Measurements from ENCODE around the gene LRIT1.

The LRIT1 gene

DNA sequence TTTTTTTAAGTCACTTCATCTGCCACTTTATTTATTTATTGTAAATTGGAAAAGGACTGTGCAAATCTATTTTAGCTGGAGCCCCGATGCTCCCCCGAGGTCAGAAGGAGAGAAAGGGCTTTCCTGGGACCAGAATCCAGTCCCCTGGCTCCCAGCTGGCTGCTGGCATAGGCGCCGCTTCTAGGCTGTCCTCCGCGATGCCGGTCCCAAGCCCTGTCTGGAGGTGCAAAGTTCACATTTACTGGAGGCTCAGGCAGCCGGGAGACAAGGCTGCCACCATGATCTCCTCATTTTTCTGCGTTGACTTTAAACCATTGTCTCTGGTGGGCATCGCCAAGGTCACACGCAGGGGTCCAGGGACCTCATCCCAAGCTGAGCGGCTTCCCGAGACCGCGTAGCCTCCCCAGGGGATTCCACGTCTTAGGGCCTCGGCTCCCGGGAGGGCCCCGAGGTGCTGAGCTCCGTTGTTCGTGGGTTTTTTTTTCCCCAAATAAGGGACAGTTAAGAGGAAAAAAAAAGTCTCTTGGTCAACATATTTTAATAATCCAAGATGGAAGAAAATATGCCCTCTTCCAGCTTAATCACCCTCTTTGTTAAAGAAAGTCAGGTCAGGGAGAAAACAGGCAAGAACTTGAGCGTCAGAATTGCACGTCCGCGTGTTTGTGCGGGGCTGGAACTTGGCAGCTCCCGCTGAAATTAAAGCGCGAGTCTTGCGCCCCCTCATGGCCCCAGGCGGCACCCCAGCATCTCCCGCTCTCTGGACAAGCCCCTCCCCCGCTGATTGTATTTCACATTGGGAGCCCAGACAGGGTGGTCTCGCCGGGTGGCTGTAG lies 15.4 kb upstream of the LRIT1 start:
- DNase-seq (ENCODE audit: extremely low spot score, insufficient read length, low read depth) (no peak), FAIRE-seq (no peak)

DNA sequence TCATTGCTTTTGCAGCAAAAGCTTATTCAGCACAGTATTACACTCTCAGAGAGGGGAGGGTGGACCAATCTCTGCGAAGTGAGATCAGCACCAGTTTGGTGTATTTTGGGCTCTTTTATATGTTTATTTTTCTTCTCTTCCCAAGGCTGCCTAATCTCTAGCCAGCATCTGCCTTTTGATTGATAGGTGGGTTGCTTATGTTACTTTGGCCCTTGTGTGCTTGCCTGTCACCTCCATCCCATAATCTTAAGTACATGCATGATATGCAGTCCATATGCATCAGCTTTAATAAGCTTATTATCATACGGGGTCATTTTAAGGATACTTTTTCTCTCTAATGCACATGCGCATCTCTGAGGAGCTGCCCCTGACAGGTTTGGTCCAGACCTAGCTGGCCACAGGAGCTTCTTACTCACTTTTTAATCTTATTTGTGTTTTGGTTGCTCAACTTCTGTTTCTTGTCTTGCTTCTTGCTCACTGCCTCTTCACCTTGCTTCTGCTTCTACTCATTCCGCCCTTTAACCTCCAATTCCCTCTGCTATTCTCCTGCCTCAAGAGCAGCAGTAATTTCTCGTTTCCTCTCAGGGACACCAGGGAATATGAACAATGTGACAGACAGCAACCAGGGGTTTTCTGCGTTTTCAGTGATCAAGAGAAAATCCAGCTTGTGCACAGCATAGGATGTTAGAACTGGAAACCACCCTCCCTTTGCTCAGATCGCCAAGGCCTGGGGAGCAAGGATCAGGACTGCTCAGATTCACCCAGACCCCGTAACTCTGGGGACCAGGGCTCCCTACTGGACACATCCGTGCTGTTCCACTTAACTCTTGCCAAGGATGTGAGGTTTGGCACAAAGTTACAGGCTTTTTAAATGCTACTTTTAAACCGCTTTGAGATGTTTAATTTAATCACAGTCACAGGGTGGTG lies 13.5 kb upstream of the LRIT1 start:
- DNase-seq (ENCODE audit: extremely low spot score, insufficient read length, low read depth) (no peak), FAIRE-seq (no peak)

DNA sequence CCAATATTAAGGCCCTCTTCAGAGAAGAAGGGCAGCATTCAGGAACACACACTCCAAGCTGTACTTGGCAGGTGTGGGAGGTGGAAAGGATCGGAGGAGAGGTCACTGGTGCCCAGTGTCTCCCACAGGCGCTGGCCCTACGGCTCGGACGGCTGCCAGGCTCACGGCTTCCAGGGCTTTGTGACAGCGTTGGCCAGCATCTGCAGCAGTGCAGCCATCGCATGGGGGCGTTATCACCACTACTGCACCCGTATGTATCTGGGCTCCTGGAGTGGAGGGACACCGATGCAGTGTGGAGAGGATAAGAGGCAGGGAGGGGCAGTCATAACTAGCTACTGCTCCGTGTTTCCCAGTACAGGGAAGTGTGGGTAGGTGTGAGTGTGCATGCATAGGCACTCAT lies 7.4 kb upstream of the LRIT1 start:
- FAIRE-seq (no peak), DNase-seq (ENCODE audit: extremely low spot score, insufficient read length, low read depth) (no peak)

DNA sequence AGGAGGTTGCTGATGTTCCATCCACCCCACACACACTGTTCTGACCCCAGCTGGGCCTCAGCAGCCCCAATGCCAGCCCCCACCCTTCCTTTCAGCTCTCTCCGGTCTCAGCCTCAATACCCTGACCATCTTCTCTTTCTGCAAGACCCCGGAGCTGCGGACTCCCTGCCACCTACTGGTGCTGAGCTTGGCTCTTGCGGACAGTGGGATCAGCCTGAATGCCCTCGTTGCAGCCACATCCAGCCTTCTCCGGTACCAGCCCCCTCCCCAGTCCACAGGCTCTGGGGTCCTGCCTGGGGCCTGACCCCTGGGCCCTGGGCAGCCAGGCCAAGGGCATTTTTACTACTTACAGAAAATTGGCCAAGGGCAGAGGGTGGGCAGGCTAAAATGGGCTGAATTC lies 6.2 kb upstream of the LRIT1 start:
- FAIRE-seq = no peak
- no peak for DNase-seq (ENCODE audit: extremely low spot score, insufficient read length, low read depth)

DNA sequence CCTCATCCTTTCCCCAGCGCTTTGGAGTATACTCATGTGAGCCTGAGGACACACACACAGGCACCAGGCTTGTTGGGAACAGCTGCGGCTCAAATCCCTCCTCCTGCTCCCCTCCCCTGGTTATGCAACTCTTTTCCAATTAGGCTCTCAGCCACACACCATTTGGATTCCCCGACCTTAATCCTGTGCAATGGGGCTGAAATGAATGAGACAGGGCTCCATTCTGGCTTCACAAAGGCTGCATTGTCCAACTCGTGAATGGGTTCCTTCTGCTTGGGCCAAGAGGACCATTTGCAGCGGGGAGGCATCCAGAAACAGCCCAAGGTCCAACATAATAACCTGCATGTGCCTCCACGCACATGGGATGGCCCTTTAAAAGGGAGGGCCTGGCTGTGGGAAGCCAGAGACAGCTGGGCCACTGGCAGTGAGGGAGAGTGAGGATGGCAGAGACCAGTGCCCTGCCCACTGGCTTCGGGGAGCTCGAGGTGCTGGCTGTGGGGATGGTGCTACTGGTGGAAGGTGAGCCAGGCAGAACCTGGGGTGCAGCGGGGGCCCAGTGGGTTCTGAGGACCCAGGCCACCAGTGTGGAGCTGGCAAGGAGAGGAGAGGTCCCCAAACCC lies 3.4 kb upstream of the LRIT1 start, which contains the start of gene RGR:
Gene RGR (plus strand): TSS at position 403 of the 620 bp plus-strand sequence. CDS start 38 bp downstream, at position 441.
- DNase-seq (ENCODE audit: extremely low spot score, insufficient read length, low read depth) (no peak), FAIRE-seq (no peak)

DNA sequence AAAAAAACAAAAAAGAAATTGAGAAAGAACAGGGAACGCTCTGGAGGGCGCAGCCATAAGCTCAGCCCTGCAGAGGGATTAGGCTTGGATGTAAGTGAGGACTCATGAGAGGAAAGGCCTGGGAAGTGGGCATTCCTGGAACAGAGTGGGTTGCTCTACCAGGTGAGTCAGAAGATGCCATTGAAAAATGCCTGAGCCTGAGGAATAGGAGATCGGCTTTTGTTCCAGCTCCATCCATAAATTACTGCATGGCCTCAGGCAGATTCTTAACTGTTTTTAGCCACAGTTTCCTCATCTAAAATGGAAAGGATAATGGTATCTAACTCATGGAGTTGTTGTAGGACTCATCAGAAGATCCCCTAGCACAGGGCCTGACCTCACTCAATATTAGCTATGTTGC lies 2.4 kb upstream of the LRIT1 start:
- DNase-seq (ENCODE audit: extremely low spot score, insufficient read length, low read depth) (no peak), FAIRE-seq (no peak)

DNA sequence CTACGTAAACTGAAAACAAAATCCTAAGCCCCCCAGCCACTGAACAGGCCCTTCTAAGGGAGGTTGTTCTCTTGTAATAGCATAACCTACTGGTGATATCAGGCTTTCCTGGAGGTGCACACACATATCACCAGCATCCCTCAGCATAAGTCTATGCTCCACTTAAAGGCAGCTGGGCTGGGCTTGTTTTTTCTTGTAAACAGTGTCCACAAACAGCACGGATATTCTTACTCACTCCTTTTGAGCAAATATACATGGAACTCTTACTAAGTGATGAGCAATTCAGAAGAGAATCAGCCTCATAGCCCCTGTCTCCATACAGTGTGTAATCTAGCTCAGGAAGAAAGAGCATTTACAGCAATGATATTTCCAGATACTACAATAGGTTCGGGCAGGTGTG lies 2.4 kb downstream of the LRIT1 start:
- FAIRE-seq (no peak), DNase-seq (ENCODE audit: extremely low spot score, insufficient read length, low read depth) (no peak)

DNA sequence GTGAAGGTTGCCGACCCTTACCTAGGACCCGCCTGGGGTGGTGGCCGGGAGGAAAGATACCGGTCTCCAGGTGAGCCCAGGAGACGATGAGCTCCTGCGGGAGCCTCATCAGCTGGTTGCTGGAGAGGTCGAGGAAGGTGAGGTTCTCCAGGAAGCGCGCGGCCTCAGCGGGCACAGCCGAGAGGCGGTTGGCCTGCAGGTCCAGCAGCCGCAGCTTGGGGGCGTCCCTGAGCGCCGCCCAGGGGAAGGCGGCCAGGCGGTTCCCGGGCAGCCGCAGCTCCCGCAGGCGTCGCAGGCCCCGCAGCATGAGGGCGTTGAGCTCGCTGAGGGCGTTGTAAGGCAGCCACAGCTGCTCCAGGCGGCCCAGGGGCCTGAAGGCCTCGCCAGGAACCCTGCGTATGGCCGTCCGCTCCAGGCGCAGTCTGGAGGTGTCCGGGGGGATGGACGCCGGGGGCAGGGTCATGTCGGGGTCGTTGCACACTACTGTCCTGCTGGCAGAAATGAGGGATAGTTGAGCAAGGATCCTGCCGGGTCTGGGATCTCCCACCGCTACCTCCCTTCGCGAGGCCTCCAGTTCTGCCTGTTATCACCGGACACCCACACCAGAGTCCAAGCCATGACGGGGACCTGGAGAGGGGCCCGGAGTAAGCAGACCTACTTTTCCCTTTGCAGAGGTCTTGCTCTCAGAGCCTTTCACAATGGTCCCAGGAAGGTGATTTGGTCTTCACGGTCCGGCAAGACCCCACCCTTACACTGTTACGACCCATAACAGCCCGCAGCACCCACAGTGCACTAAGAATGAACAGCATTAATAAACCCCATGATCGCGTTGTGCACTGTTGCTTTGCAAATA lies 3.9 kb downstream of the LRIT1 start:
- FAIRE-seq (no peak), DNase-seq (ENCODE audit: extremely low spot score, insufficient read length, low read depth) (no peak)

DNA sequence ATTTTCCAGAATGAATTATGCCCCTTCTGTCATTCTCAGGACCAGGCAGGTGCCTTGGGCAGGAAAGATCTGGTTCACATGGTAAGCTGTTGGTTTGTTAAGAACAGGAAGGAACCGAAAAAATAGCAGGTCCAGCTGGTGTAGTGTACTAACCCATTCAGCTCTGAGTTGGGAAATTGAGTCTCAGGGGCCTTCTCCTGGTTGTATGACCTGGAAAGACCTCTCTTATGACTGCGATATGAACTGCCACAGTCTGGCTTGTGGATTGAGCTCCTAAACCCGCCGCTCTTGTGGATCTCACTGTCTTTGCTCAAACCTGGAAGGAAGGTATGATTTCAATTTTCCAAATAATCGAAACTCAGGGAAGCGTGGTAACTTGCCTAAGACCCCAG lies 4.5 kb downstream of the LRIT1 start:
- FAIRE-seq (no peak), DNase-seq (ENCODE audit: extremely low spot score, insufficient read length, low read depth) (no peak)

DNA sequence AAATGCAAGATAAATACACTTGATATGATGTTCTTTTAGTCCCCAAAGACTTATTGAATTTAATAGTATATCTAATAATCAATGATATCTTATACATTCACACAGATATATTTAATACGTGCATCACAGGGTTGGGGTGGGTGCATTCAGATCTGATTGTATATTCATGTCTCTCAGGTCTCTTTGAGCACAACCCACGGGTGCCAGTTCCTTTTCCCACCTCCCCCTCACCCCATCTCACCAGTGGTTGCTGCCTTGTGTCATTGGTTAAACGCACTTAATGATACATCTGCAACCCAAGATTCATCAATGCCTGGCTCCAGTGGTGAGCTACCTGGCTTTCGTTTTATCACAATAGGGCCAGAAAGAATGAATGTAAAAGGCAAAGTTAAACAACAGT lies 6.2 kb downstream of the LRIT1 start:
- FAIRE-seq (no peak), DNase-seq (ENCODE audit: extremely low spot score, insufficient read length, low read depth) (no peak)

DNA sequence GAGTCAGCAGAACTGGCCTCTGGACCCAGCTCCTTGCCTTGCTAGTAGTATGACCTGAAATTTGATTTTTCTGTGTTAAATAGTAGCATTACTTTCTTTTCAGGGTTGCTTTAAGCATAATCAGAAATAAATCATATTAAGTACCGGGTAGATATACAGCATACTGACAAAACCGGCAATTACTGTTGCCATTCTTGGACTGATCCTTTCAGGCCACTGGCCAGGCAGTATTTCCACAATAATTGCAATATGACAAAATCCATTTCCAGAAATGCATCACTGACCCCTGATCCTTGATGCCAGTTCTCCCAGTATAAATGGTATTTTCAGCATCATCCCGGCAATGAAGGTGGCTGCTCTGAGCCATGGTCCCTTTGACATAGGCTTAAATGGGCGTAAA lies 6.9 kb downstream of the LRIT1 start:
- FAIRE-seq (no peak), DNase-seq (ENCODE audit: extremely low spot score, insufficient read length, low read depth) (no peak)

DNA sequence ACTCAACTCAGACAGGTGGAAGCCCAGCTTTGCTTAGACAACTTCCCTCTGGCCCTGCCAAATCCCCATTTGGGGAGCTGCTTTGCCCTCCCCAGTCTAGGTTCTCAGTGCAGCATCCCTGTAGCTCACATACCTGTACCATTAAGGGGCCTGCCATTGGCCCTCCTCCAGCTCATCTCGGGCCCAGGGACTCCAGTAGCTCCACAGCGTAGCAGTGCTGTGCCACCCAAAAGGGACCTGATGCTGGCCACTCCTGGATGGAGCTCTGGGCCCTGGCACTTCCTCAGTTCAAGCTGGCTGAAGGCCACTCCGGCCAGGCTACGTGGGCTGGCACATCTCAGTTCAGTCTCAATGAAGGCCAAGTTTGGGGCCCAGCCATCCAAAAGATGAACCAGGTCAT lies 7.4 kb downstream of the LRIT1 start:
- FAIRE-seq (no peak), DNase-seq (ENCODE audit: extremely low spot score, insufficient read length, low read depth) (no peak)

DNA sequence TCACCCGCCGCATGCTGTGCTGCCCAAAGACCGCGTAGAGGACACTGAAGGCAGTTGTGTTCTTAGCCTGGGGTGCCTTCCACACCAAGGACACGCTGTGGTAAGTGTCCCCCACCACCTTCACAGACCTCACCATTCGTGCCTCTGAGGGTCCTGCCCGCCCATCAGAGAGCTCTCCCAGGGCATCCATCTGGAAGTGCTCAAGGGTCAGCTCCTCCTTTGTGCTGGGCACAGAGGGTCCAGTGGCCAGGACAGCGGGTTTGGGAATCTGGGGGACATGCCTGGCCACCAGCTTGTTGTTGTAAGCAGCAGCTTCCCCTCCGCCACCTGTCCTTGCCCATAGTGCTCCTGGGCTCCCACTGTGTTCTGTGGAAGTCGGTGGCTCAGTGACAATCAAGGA lies 9.0 kb downstream of the LRIT1 start:
- no peak for DNase-seq (ENCODE audit: extremely low spot score, insufficient read length, low read depth)
- FAIRE-seq = no peak

DNA sequence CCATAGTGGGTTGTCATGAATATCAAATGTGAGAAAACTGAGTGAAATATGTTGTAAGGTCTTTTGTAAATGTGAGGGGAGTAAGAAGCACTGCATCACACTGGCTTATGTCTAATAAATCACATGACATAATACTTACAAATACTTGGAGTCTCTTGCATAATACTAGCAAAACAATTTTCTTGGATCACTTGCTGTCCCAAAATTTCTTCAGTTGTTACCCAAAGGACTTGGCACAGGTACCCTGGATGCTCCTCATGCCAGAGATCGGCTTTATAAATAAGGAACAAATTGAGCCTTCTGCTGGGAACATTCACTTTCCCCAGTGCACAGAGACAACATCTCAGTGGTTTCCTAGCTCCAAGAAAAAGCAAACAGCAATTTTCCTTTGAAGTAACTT lies 11.0 kb downstream of the LRIT1 start:
- DNase-seq (ENCODE audit: extremely low spot score, insufficient read length, low read depth) = no peak
- FAIRE-seq = no peak

DNA sequence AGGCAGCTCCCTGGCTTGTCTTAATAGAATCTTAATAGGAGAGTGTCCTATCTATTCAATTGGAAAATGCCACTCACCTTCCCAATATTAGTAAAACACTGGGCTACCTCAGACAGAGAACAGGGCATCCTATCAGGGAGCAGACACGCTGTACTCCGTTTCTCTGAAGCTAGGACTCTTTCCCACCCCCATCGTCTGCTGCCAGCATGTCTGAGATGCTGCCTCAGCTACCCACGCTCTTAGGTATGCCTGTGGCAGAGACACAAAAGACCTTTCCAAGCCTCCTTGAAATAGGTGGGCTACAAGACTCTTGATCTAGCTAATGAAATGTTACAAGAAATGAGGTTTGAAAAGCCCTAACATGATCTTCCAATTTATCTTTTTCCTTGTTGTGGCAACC lies 13.5 kb downstream of the LRIT1 start:
- DNase-seq (ENCODE audit: extremely low spot score, insufficient read length, low read depth) (no peak), FAIRE-seq (no peak)

DNA sequence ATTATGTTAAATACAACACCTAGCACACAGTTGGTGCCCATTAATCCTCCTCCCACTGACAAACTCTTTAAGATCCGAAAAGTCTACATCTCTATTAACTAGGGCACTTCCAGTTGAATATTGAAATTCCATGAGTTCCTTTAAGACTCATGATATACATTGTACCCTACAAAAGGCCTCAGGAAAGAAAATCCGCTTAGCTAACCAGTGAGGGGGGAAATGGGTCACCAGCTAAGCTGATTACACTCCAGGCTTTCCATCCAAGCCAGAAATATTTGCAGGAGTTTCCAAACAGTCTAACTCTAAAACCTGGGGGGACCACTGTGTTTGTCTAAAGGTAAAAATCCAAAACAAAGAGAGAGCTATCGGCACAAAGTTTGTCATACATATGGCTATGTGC lies 14.7 kb downstream of the LRIT1 start:
- no peak for DNase-seq (ENCODE audit: extremely low spot score, insufficient read length, low read depth)
- no peak for FAIRE-seq

DNA sequence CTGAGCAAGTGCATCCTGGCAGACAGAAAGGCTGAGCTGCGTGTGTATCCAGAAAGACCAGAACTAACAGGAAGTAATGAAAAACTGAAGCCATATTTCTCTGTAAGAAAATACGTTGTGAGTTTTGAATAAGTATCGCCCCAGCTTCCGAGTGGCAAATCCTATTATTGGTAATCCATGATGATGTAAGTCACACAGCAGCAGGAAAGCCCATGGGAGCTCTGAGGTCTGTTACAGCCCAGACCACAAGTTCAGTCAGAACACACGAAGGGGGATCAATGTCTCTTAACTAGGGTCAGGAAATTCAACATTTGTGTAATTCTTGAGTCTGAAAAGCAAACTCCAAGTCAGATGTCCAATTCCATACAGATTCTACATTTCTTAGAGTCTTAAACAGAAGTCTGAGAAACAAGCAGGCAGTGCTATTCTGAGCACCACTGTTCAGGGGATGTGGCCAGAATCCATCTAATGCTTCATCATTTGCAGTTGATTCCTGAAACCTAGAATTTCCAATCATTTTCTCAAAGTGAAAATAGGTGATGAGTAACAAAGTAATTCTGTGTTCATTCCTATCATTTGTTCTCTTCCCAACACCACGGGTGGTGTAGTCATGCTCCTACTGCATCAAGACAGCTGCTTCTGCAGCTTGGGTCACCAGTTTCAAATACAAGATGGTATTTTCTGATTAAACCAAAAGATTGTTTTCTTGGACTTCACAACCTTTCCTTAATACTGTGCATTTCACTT lies 15.7 kb downstream of the LRIT1 start, which contains the start of gene LRIT2:
Gene LRIT2 (minus strand): TSS at position 118 of the 747 bp plus-strand sequence. CDS start 24 bp downstream, at position 94.
- FAIRE-seq (no peak), DNase-seq (ENCODE audit: extremely low spot score, insufficient read length, low read depth) (no peak)

DNA sequence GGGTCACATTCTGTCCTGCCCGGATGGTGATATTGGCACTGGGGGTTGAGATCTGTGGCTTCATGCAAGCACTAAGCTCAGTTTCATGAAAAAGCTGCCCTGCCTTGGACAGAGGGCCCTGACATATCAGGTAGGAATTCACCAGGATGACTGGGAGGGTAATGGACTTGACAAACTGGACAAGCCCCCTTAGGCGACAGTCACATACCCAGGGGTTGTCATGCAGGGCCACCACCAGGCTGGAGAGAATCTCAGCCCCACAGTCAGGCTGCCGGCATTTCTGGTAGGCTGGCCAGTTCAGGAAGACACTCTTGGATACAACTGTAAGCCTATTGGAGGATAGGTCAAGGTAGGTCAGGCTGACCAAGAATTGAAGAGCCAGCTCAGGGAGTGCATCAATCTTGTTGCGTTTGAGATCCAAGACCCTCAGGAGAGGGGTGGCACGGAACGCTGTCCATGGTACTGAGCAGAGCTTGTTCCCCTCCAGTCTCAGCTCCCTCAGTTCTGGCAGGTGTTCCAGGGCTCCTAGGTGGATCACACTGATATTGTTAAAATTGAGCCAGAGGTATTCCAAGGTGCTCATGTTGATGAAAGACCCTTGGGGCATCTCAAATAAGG lies 16.8 kb downstream of the LRIT1 start:
- FAIRE-seq (no peak), DNase-seq (ENCODE audit: extremely low spot score, insufficient read length, low read depth) (no peak)

DNA sequence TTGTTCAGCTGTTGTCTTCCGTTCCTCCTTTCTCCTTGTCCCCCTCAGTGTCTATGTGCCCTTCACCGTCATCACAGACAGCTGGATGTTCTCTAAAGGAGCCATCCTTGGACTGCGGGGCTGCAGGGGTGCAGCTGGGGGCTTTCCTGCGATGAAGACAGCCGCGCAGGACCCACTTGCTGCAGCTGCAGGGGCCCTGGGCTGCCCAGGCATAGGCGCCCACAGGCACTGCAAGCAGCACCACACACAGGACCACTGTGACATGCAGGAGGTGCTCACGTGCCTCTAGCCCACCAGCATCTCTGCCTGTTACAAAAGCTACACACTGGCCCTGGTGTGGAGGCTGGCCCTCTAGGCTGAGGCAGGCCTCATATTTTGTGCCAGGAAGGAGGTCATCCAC lies 19.4 kb downstream of the LRIT1 start:
- DNase-seq (ENCODE audit: extremely low spot score, insufficient read length, low read depth) (no peak), FAIRE-seq (no peak)
